HG03097 (cell line): ENCODE results near the gene SRSF10.

Experiments
- ATAC-seq: cut with Tn5 transposase; IDR thresholded peaks from one replicate; pipeline ENCODE4 v1.9.1; 2021; ENCODE audit not compliant: unreplicated experiment, low FRiP score

The SRSF10 gene

DNA sequence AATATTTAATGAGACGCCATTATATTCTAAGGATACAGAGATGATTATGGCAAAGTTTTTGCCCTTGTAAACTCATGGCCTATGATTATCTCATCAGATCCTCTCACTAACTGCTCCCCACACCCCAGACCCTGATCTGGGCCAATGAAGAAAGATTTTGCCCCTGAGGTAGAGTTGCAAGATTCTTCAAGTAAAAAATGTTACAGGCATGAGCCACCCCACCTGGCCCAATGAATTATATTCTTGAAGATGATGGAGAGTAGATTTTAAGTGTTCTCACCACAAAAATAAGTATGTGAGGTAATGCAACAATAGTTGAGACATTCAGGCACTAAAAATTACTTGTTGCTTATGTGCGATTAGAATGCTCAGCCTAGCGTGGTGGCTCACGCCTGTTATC, 65.2 kb downstream of the SRSF10 start:
- no peak for ATAC-seq
